Type B pancreatic cell (in vitro differentiated cells): ENCODE results near the gene PRKAG1. TPM values are rescaled to one million over a fixed set of nuclear protein-coding genes. Genes with fewer than 3 reads are reported as not detected.

Source experiments
- DNase-seq: peaks from one replicate; pipeline ENCODE4 v3.0.0; 2021; ENCODE audit warnings: mixed read lengths; ENCODE audit not compliant: unreplicated experiment; ENCODE audit errors: extremely low spot score
- H3K27ac Mint-ChIP-seq: 2 replicates; pipeline ENCODE4 v1.8.0; 2021; ENCODE audit warnings: mild to moderate bottlenecking, mixed read lengths
- H3K27me3 Mint-ChIP-seq: 2 replicates; pipeline ENCODE4 v1.8.0; 2021; ENCODE audit warnings: mixed read lengths
- H3K36me3 Mint-ChIP-seq: 2 replicates; pipeline ENCODE4 v1.8.0; 2021; ENCODE audit warnings: mixed read lengths
- H3K4me1 Mint-ChIP-seq: one replicate; pipeline ENCODE4 v1.8.0; 2021; ENCODE audit warnings: mixed read lengths; ENCODE audit not compliant: unreplicated experiment
- H3K4me3 Mint-ChIP-seq: 2 replicates; pipeline ENCODE4 v1.8.0; 2021; ENCODE audit warnings: mild to moderate bottlenecking, mixed read lengths
- H3K9me3 Mint-ChIP-seq: 2 replicates; pipeline ENCODE4 v1.8.0; 2021; ENCODE audit warnings: mixed read lengths
- CTCF ChIP-seq: fragments of 200-600 bp; sonication (generic); conservative IDR thresholded peaks from 2 replicates; pipeline ENCODE4 v1.5.0; 2021; ENCODE audit warnings: antibody characterized with exemption, mild to moderate bottlenecking
- total RNA-seq: library from RNA; stranded (reverse); gene quantifications from 2 replicates; pipeline ENCODE4 v1.2.1, GENCODE V29; 2021; ENCODE audit warnings: low replicate concordance

PRKAG1 gene
- total RNA-seq, 1 donor from 2014 or later, result 58.7 TPM

- TF ChIP-seq CTCF, result no peak
- no peak overlapping the region for H3K27ac Mint-ChIP-seq
- H3K9me3 Mint-ChIP-seq, result no peaks in the 10 kb centered on the region
These were observed 27.7 kb upstream of the PRKAG1 start for GRCh38 chr12:49046129-49046895.

GRCh38 chr12:49044660-49045059 is 26.1 kb upstream of the PRKAG1 start:
- Mint-ChIP-seq H3K4me1 (no peaks in the 10 kb centered on the region), H3K36me3 (peaks cover 27% of the 10 kb centered on the region)

More at GRCh38 chr12:49046129-49046895, 27.7 kb upstream of the PRKAG1 start:
- Mint-ChIP-seq H3K36me3 (peaks cover 27% of the 10 kb centered on the region), H3K4me3 (no peak overlapping the region), H3K4me1 (no peaks in the 10 kb centered on the region), H3K27me3 (no peaks in the 10 kb centered on the region)
- no peak for DNase-seq

GRCh38 chr12:49043856-49044258 is 25.3 kb upstream of the PRKAG1 start:
- Mint-ChIP-seq H3K36me3 (peaks cover 29% of the 10 kb centered on the region), H3K27me3 (no peaks in the 10 kb centered on the region), H3K27ac (no peak overlapping the region), H3K4me1 (no peaks in the 10 kb centered on the region), H3K9me3 (no peaks in the 10 kb centered on the region), H3K4me3 (no peak overlapping the region)
- DNase-seq, result no peak
- TF ChIP-seq CTCF, result peak; percentile 75

More at GRCh38 chr12:49044660-49045059, 26.1 kb upstream of the PRKAG1 start:
- Mint-ChIP-seq H3K27ac (no peak overlapping the region), H3K4me3 (no peak overlapping the region), H3K9me3 (no peaks in the 10 kb centered on the region), H3K27me3 (no peaks in the 10 kb centered on the region)
- no peak for DNase-seq
- TF ChIP-seq CTCF, result no peak

- H3K4me1 Mint-ChIP-seq, result no peaks in the 10 kb centered on the region
- no peak overlapping the region for H3K4me3 Mint-ChIP-seq
- H3K27ac Mint-ChIP-seq, result no peak overlapping the region
- no peak for TF ChIP-seq CTCF
- no peaks in the 10 kb centered on the region for H3K27me3 Mint-ChIP-seq
- DNase-seq, result no peak
- no peaks in the 10 kb centered on the region for H3K9me3 Mint-ChIP-seq
- peaks cover 27% of the 10 kb centered on the region for H3K36me3 Mint-ChIP-seq
These were observed 24.7 kb upstream of the PRKAG1 start for GRCh38 chr12:49043241-49043640.

GRCh38 chr12:49041881-49042484 is 23.4 kb upstream of the PRKAG1 start:
- Mint-ChIP-seq H3K36me3 (peaks cover 22% of the 10 kb centered on the region), H3K4me3 (no peak overlapping the region), H3K9me3 (no peaks in the 10 kb centered on the region), H3K27me3 (no peaks in the 10 kb centered on the region), H3K27ac (no peak overlapping the region), H3K4me1 (no peaks in the 10 kb centered on the region)
- no peak for DNase-seq
- TF ChIP-seq CTCF, result no peak
